Neural progenitor cell (in vitro differentiated cells): ENCODE results near the gene ZNF19. TPM values are rescaled to one million over a fixed set of nuclear protein-coding genes. Genes with fewer than 3 reads are reported as not detected.

ENCODE experiments used
- DNase-seq: peaks from one replicate; pipeline ENCODE4 v3.0.0-alpha.2; 2016; ENCODE audit warnings: low spot score
- H2AFZ ChIP-seq: fragments of 200-600 bp; sonication (generic); replicated peaks from 2 replicates; pipeline ENCODE4 v1.6.1; 2016; ENCODE audit warnings: antibody characterized with exemption
- H3F3A ChIP-seq: fragments of 200-600 bp; sonication (generic); 2 replicates; pipeline ENCODE4 v1.6.1; 2016; ENCODE audit warnings: antibody characterized with exemption, low read depth
- H3K27ac ChIP-seq: fragments of 200-600 bp; sonication (generic); 2 replicates; pipeline ENCODE4 v1.5.1; 2016; ENCODE audit warnings: mild to moderate bottlenecking
- H3K27me3 ChIP-seq: fragments of 200-600 bp; sonication (generic); 2 replicates; pipeline ENCODE4 v1.6.1; 2016; ENCODE audit warnings: mild to moderate bottlenecking, moderate library complexity
- H3K36me3 ChIP-seq: fragments of 200-600 bp; sonication (generic); 2 replicates; pipeline ENCODE4 v1.5.1; 2016
- H3K4me1 ChIP-seq: fragments of 200-600 bp; sonication (generic); 2 replicates; pipeline ENCODE4 v1.6.1; 2016; ENCODE audit warnings: mixed run types
- H3K4me2 ChIP-seq: fragments of 200-600 bp; sonication (generic); 2 replicates; pipeline ENCODE4 v1.6.1; 2016
- H3K4me3 ChIP-seq: fragments of 200-600 bp; sonication (generic); 2 replicates; pipeline ENCODE4 v1.5.1; 2016
- H3K79me2 ChIP-seq: fragments of 200-600 bp; sonication (generic); 2 replicates; pipeline ENCODE4 v1.6.1; 2016; ENCODE audit warnings: low read depth
- H3K9ac ChIP-seq: fragments of 200-600 bp; sonication (generic); 2 replicates; pipeline ENCODE4 v1.6.1; 2016
- H3K9me3 ChIP-seq: fragments of 200-600 bp; sonication (generic); 2 replicates; pipeline ENCODE4 v1.5.1; 2016; ENCODE audit warnings: low read depth
- H4K20me1 ChIP-seq: fragments of 200-600 bp; sonication (generic); 2 replicates; pipeline ENCODE4 v1.6.1; 2016; ENCODE audit warnings: low read depth
- H3K27ac Mint-ChIP-seq: 3 replicates; pipeline ENCODE4 v1.8.0; 2021; ENCODE audit warnings: mixed read lengths
- H3K27me3 Mint-ChIP-seq: 2 replicates; pipeline ENCODE4 v1.8.0; 2022; ENCODE audit warnings: low read depth, mild to moderate bottlenecking, inconsistent platforms, moderate library complexity, mixed read lengths; ENCODE audit not compliant: insufficient read depth
- H3K36me3 Mint-ChIP-seq: 3 replicates; pipeline ENCODE4 v1.8.0; 2021; ENCODE audit warnings: mixed read lengths
- H3K4me1 Mint-ChIP-seq: 3 replicates; pipeline ENCODE4 v1.8.0; 2021; ENCODE audit warnings: mixed read lengths
- H3K4me3 Mint-ChIP-seq: 3 replicates; pipeline ENCODE4 v1.8.0; 2021; ENCODE audit warnings: mild to moderate bottlenecking, moderate library complexity, mixed read lengths
- H3K9me3 Mint-ChIP-seq: 3 replicates; pipeline ENCODE4 v1.8.0; 2020; ENCODE audit warnings: mixed read lengths
- CTCF ChIP-seq: fragments of 200-600 bp; sonication (generic); IDR thresholded peaks from 2 replicates; pipeline ENCODE4 v1.5.1; 2017; ENCODE audit warnings: antibody characterized with exemption, mild to moderate bottlenecking
- EZH2 ChIP-seq: fragments of 200-600 bp; sonication (generic); IDR thresholded peaks from 2 replicates; pipeline ENCODE4 v1.6.1; 2017; ENCODE audit warnings: antibody characterized with exemption, mild to moderate bottlenecking, moderate library complexity
- EZH2phosphoT487 ChIP-seq: fragments of 200-600 bp; sonication (generic); IDR thresholded peaks from 2 replicates; pipeline ENCODE4 v1.6.1; 2017; ENCODE audit warnings: antibody characterized with exemption
- total RNA-seq: library from RNA; depleted of rRNA; stranded (reverse); fragments of >200 nt; gene quantifications from 2 replicates; pipeline ENCODE4 v1.2.3, GENCODE V29; 2015; ENCODE audit warnings: low replicate concordance

Gene ZNF19
- total RNA-seq, 1 donor from 2014 or later, result 13.9 TPM

GRCh38 chr16:71426069-71426879 lies 62.9 kb downstream of the ZNF19 start:
- Histone ChIP-seq H3K9me3 (no peaks in the 10 kb centered on the region), H3K27me3 (peaks cover 55% of the 10 kb centered on the region), H3K36me3 (no peaks in the 10 kb centered on the region), H3K27ac (no peak overlapping the region), H3K4me1 (no peaks in the 10 kb centered on the region), H3F3A (peaks cover 11% of the 10 kb centered on the region), H3K4me2 (peak overlapping the region; percentile 89), H3K9ac (no peak overlapping the region), H4K20me1 (peaks cover 6% of the 10 kb centered on the region), H3K79me2 (no peaks in the 10 kb centered on the region), H2AFZ (peak overlapping the region; percentile 87), H3K4me3 (peak overlapping the region; percentile 84)
- Mint-ChIP-seq H3K4me1 (peaks cover 11% of the 10 kb centered on the region), H3K9me3 (peaks cover 5% of the 10 kb centered on the region), H3K27ac (peak overlapping the region; percentile 97), H3K36me3 (peaks cover 2% of the 10 kb centered on the region), H3K4me3 (peak overlapping the region; percentile 91), H3K27me3 (peaks cover 31% of the 10 kb centered on the region)
- DNase-seq, result peak; percentile 88
- TF ChIP-seq EZH2phosphoT487 (no peak), EZH2 (no peak), CTCF (no peak)

GRCh38 chr16:71425746-71426068 lies 63.4 kb downstream of the ZNF19 start:
- H2AFZ ChIP-seq, result peak overlapping the region; percentile 87

GRCh38 chr16:71424626-71425025 lies 64.5 kb downstream of the ZNF19 start:
- Histone ChIP-seq H3K4me3 (no peak overlapping the region), H3K9ac (no peak overlapping the region), H4K20me1 (peaks cover 6% of the 10 kb centered on the region), H3K27me3 (peaks cover 41% of the 10 kb centered on the region), H3F3A (peaks cover 11% of the 10 kb centered on the region), H3K4me1 (no peaks in the 10 kb centered on the region), H3K27ac (no peak overlapping the region), H3K79me2 (no peaks in the 10 kb centered on the region), H2AFZ (no peak overlapping the region), H3K4me2 (no peak overlapping the region), H3K9me3 (no peaks in the 10 kb centered on the region), H3K36me3 (no peaks in the 10 kb centered on the region)
- Mint-ChIP-seq H3K27me3 (peaks cover 28% of the 10 kb centered on the region), H3K4me1 (peaks cover 11% of the 10 kb centered on the region), H3K4me3 (peak overlapping the region; percentile 91), H3K27ac (no peak overlapping the region), H3K9me3 (peaks cover 8% of the 10 kb centered on the region), H3K36me3 (peaks cover 2% of the 10 kb centered on the region)
- TF ChIP-seq EZH2, result no peak
- no peak for DNase-seq

More at GRCh38 chr16:71425746-71426068, 63.4 kb downstream of the ZNF19 start:
- peaks cover 11% of the 10 kb centered on the region for H3F3A ChIP-seq
- TF ChIP-seq EZH2 (no peak), CTCF (no peak), EZH2phosphoT487 (no peak)
- H3K79me2 ChIP-seq, result no peaks in the 10 kb centered on the region
- H3K36me3 ChIP-seq, result no peaks in the 10 kb centered on the region
- Mint-ChIP-seq H3K27ac (no peak overlapping the region), H3K4me3 (peak overlapping the region; percentile 91), H3K27me3 (peaks cover 30% of the 10 kb centered on the region), H3K9me3 (peaks cover 5% of the 10 kb centered on the region), H3K4me1 (peaks cover 11% of the 10 kb centered on the region), H3K36me3 (peaks cover 2% of the 10 kb centered on the region)
- no peaks in the 10 kb centered on the region for H3K9me3 ChIP-seq
- H3K27me3 ChIP-seq, result peaks cover 52% of the 10 kb centered on the region
- no peak overlapping the region for H3K27ac ChIP-seq
- no peak for DNase-seq
- peak overlapping the region; percentile 84 for H3K4me3 ChIP-seq
- peak overlapping the region; percentile 89 for H3K4me2 ChIP-seq
- H3K9ac ChIP-seq, result no peak overlapping the region
- peaks cover 6% of the 10 kb centered on the region for H4K20me1 ChIP-seq
- no peaks in the 10 kb centered on the region for H3K4me1 ChIP-seq

GRCh38 chr16:71423865-71424264 lies 65.3 kb downstream of the ZNF19 start:
- Histone ChIP-seq H3K27ac (no peak overlapping the region), H3K9me3 (no peaks in the 10 kb centered on the region), H3K9ac (no peak overlapping the region), H3K79me2 (no peaks in the 10 kb centered on the region), H4K20me1 (peaks cover 6% of the 10 kb centered on the region), H3K4me3 (no peak overlapping the region), H3K4me1 (no peaks in the 10 kb centered on the region), H3K36me3 (no peaks in the 10 kb centered on the region), H2AFZ (no peak overlapping the region), H3F3A (peaks cover 11% of the 10 kb centered on the region), H3K4me2 (no peak overlapping the region), H3K27me3 (peaks cover 35% of the 10 kb centered on the region)
- H3K27me3 Mint-ChIP-seq, result peaks cover 28% of the 10 kb centered on the region
- H3K4me3 Mint-ChIP-seq, result no peak overlapping the region
- H3K36me3 Mint-ChIP-seq, result peaks cover 2% of the 10 kb centered on the region
- H3K4me1 Mint-ChIP-seq, result peaks cover 11% of the 10 kb centered on the region
- H3K9me3 Mint-ChIP-seq, result peaks cover 8% of the 10 kb centered on the region
- no peak overlapping the region for H3K27ac Mint-ChIP-seq
- no peak for DNase-seq
- TF ChIP-seq EZH2, result no peak

Other genes with a start within 250 kb of the ZNF19 start
- 32.4 and 43.9 TPM in 2 replicates for gene CMTR2, start 199.9 kb downstream of the ZNF19 start, total RNA-seq
- gene CALB2, start 130.6 kb downstream of the ZNF19 start, total RNA-seq, result 0.62 TPM in 1 of 2 replicates, not detected in the other
- gene TLE7, start 47.3 kb downstream of the ZNF19 start, total RNA-seq, result not detected in 2 replicates
- 13.8 and 18.2 TPM in 2 replicates for gene ZNF23, start 27.1 kb downstream of the ZNF19 start, total RNA-seq
- gene CHST4, start 37.1 kb upstream of the ZNF19 start, total RNA-seq, result 0.09 TPM in 1 of 2 replicates, not detected in the other
- not detected in 2 replicates for gene TAT, start 87.8 kb upstream of the ZNF19 start, total RNA-seq
- gene MARVELD3, start 136.9 kb upstream of the ZNF19 start, total RNA-seq, result 2.0 and 2.2 TPM in 2 replicates
- gene PHLPP2, start 235.4 kb upstream of the ZNF19 start, total RNA-seq, result 11.7 and 12.9 TPM in 2 replicates